HL-60 (cell line): ENCODE measurements around the gene CMTM8.

Experiments used
- POLR2AphosphoS5 ChIP-seq: IDR thresholded peaks from 2 replicates; pipeline ENCODE4 v1.6.1; 2012; ENCODE audit warnings: low read depth
- SPI1 ChIP-seq: IDR thresholded peaks from 2 replicates; pipeline ENCODE4 v1.6.1; 2012; ENCODE audit warnings: low read depth, mild to moderate bottlenecking, borderline replicate concordance
- TF ChIP-seq, protein P1 (sequence below): IDR thresholded peaks from one replicate; pipeline ENCODE4 v1.5.1; 2011; ENCODE audit warnings: low read length, control low read depth, inconsistent platforms; ENCODE audit not compliant: insufficient read depth
- TF ChIP-seq, protein P2 (sequence below): IDR thresholded peaks from 2 replicates; pipeline ENCODE4 v1.6.1; 2012; ENCODE audit warnings: low read depth; ENCODE audit not compliant: insufficient replicate concordance

DNA sequence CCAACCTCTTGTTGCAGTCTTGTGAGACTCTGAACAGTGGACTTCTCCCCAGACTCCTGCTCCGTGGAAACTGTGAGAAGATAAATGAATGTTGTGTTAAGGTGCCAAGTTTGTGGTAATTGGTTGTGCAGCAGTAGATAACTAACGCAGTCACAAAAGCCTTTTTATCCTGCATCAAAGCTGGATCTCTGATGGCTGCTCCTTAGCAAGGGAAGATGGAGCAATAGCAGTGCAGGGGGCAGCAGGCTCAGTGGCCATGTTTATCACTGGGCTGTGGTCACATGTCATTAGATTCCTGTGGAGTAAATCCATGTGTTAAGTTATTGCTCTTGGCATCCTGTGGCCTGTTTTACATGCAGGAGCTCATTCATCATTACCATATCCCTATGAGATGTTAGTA is 166.7 kb downstream of the CMTM8 start:
- TF ChIP-seq POLR2AphosphoS5: no peak
- TF ChIP-seq, protein P1, sequence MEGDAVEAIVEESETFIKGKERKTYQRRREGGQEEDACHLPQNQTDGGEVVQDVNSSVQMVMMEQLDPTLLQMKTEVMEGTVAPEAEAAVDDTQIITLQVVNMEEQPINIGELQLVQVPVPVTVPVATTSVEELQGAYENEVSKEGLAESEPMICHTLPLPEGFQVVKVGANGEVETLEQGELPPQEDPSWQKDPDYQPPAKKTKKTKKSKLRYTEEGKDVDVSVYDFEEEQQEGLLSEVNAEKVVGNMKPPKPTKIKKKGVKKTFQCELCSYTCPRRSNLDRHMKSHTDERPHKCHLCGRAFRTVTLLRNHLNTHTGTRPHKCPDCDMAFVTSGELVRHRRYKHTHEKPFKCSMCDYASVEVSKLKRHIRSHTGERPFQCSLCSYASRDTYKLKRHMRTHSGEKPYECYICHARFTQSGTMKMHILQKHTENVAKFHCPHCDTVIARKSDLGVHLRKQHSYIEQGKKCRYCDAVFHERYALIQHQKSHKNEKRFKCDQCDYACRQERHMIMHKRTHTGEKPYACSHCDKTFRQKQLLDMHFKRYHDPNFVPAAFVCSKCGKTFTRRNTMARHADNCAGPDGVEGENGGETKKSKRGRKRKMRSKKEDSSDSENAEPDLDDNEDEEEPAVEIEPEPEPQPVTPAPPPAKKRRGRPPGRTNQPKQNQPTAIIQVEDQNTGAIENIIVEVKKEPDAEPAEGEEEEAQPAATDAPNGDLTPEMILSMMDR: no peak
- no peak for TF ChIP-seq SPI1
- TF ChIP-seq, protein P2, sequence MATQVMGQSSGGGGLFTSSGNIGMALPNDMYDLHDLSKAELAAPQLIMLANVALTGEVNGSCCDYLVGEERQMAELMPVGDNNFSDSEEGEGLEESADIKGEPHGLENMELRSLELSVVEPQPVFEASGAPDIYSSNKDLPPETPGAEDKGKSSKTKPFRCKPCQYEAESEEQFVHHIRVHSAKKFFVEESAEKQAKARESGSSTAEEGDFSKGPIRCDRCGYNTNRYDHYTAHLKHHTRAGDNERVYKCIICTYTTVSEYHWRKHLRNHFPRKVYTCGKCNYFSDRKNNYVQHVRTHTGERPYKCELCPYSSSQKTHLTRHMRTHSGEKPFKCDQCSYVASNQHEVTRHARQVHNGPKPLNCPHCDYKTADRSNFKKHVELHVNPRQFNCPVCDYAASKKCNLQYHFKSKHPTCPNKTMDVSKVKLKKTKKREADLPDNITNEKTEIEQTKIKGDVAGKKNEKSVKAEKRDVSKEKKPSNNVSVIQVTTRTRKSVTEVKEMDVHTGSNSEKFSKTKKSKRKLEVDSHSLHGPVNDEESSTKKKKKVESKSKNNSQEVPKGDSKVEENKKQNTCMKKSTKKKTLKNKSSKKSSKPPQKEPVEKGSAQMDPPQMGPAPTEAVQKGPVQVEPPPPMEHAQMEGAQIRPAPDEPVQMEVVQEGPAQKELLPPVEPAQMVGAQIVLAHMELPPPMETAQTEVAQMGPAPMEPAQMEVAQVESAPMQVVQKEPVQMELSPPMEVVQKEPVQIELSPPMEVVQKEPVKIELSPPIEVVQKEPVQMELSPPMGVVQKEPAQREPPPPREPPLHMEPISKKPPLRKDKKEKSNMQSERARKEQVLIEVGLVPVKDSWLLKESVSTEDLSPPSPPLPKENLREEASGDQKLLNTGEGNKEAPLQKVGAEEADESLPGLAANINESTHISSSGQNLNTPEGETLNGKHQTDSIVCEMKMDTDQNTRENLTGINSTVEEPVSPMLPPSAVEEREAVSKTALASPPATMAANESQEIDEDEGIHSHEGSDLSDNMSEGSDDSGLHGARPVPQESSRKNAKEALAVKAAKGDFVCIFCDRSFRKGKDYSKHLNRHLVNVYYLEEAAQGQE: no peak
